ENCODE data around the gene AVEN.

The AVEN gene

GRCh38 chr15:34065941-34066340 is 26.9 kb upstream of the AVEN start:
- no peak overlapping the region for H3K27ac ChIP-seq
- TF ChIP-seq ZFX (IDR thresholded peaks at IDR 0.05; ENCODE audit: borderline replicate concordance): no peak
- TF ChIP-seq CTCF (IDR thresholded peaks at IDR 0.05): no peak

GRCh38 chr15:34065261-34065660 is 26.3 kb upstream of the AVEN start:
- TF ChIP-seq CTCF (IDR thresholded peaks at IDR 0.05) (no peak), ZFX (IDR thresholded peaks at IDR 0.05; ENCODE audit: borderline replicate concordance) (no peak)
- H3K27ac ChIP-seq: no peak overlapping the region

GRCh38 chr15:34064438-34064837 is 25.4 kb upstream of the AVEN start:
- TF ChIP-seq ZFX (IDR thresholded peaks at IDR 0.05; ENCODE audit: borderline replicate concordance) (no peak), CTCF (IDR thresholded peaks at IDR 0.05) (no peak)
- H3K27ac ChIP-seq: no peak overlapping the region

- TF ChIP-seq ZFX (IDR thresholded peaks at IDR 0.05; ENCODE audit: borderline replicate concordance) (no peak), CTCF (IDR thresholded peaks at IDR 0.05) (no peak)
- H3K27ac ChIP-seq: no peak overlapping the region
These were observed 20.9 kb upstream of the AVEN start for GRCh38 chr15:34059946-34060345.

GRCh38 chr15:34059476-34059875 is 20.5 kb upstream of the AVEN start:
- H3K27ac ChIP-seq: no peak overlapping the region
- TF ChIP-seq ZFX (IDR thresholded peaks at IDR 0.05; ENCODE audit: borderline replicate concordance) (no peak), CTCF (IDR thresholded peaks at IDR 0.05) (no peak)

GRCh38 chr15:34056911-34057310 is 17.9 kb upstream of the AVEN start:
- no peak for TF ChIP-seq CTCF (IDR thresholded peaks at IDR 0.05)
- no peak for TF ChIP-seq ZFX (IDR thresholded peaks at IDR 0.05; ENCODE audit: borderline replicate concordance)
- no peak overlapping the region for H3K27ac ChIP-seq

- H3K27ac ChIP-seq: no peak overlapping the region
These were observed 17.0 kb upstream of the AVEN start for GRCh38 chr15:34055868-34056595.

More at GRCh38 chr15:34055868-34056595, 17.0 kb upstream of the AVEN start:
- TF ChIP-seq CTCF (IDR thresholded peaks at IDR 0.05) (no peak), ZFX (IDR thresholded peaks at IDR 0.05; ENCODE audit: borderline replicate concordance) (no peak)

Measured in 22Rv1 (cell line).